Activated CD8-positive, alpha-beta T cell treated with anti-CD3 and anti-CD28 coated beads for 36 hours (primary cell): Measurements from ENCODE around the gene PARVB. TPM values are rescaled to one million over a fixed set of nuclear protein-coding genes. Genes with fewer than 3 reads are reported as not detected.

Experiments
- ATAC-seq: fragments of 200-7000 bp; cut with Tn5 transposase; one replicate; pipeline ENCODE4 v1.10.0; 2021; ENCODE audit warnings: mild to moderate bottlenecking, moderate library complexity
- CTCF ChIA-PET: fragments of 350-600 bp; sonication (Branson Sonifier 250); formaldehyde crosslinking; loops from one replicate; lab custom pipeline; 2021; ENCODE audit warnings: antibody characterized with exemption; lab: Charles Lee
- POLR2A ChIA-PET: fragments of 350-600 bp; sonication (Branson Sonifier 250); formaldehyde crosslinking; loops from one replicate; lab custom pipeline; 2021; ENCODE audit warnings: antibody characterized with exemption; lab: Charles Lee
- DNase-seq: peaks from one replicate; pipeline ENCODE4 v3.0.0-alpha.2; 2020
- H3K27ac Mint-ChIP-seq: one replicate; pipeline ENCODE4 v1.8.0; 2021; ENCODE audit warnings: mild to moderate bottlenecking, mixed read lengths
- H3K27me3 Mint-ChIP-seq: one replicate; pipeline ENCODE4 v1.8.0; 2021; ENCODE audit warnings: mixed read lengths
- H3K36me3 Mint-ChIP-seq: one replicate; pipeline ENCODE4 v1.8.0; 2021; ENCODE audit warnings: low read depth, mixed read lengths
- H3K4me1 Mint-ChIP-seq: one replicate; pipeline ENCODE4 v1.8.0; 2021; ENCODE audit warnings: low read depth, mixed read lengths
- H3K4me3 Mint-ChIP-seq: one replicate; pipeline ENCODE4 v1.8.0; 2021; ENCODE audit warnings: mild to moderate bottlenecking, moderate library complexity, mixed read lengths
- H3K9me3 Mint-ChIP-seq: one replicate; pipeline ENCODE4 v1.8.0; 2021; ENCODE audit warnings: mixed read lengths
- intact Hi-C: fragments of 100-400 bp; cut with micrococcal nuclease; formaldehyde crosslinking; loops from one replicate; pipeline ENCODE4 v1.10.0; 2022
- total RNA-seq, 2 experiments: library from RNA; stranded (reverse); gene quantifications; one replicate each; pipeline ENCODE4 v1.2.3, GENCODE V29; 2021
- TF ChIP-seq, protein P1 (sequence below): fragments of 200-600 bp; IDR thresholded peaks from one replicate; pipeline ENCODE4 v1.8.0; 2022; ENCODE audit warnings: antibody characterized with exemption, mild to moderate bottlenecking

The PARVB gene
- total RNA-seq, 2 experiments from 2014 or later, result 71.0 to 73.1 TPM

DNA sequence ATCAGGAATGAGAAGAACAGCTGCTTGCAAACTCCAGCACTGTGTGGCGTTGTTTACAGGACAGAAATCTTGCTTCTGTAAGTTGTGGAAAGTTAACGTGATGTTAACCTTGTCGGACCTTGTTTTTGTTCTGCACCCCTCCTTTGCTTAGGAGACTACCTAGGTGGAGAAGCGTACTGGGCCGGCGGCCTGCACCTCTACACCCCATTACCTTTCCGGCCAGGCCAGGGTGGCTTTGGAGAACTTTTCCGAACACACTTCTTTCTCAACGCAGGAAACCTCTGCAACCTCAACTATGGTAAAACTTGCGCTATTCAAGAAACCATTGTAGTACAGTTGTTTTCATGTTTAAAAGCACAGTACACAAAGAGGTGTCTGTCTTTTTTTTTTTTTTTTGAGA, 35.1 kb upstream of the PARVB start:
- intact Hi-C loops, result no loop called here
- peaks cover 30% of the 10 kb centered on the region for H3K36me3 Mint-ChIP-seq
- no peaks in the 10 kb centered on the region for H3K9me3 Mint-ChIP-seq
- DNase-seq (no peak), ATAC-seq (no peak)
- H3K27ac Mint-ChIP-seq, result no peak overlapping the region
- H3K4me3 Mint-ChIP-seq, result no peak overlapping the region
- CTCF ChIA-PET, result interaction anchor here (1.5 kb wide), 1 partner anchor 97 kb away, joined by 3 read pairs; no protein-coding TSS in a partner anchor
- TF ChIP-seq, protein P1, sequence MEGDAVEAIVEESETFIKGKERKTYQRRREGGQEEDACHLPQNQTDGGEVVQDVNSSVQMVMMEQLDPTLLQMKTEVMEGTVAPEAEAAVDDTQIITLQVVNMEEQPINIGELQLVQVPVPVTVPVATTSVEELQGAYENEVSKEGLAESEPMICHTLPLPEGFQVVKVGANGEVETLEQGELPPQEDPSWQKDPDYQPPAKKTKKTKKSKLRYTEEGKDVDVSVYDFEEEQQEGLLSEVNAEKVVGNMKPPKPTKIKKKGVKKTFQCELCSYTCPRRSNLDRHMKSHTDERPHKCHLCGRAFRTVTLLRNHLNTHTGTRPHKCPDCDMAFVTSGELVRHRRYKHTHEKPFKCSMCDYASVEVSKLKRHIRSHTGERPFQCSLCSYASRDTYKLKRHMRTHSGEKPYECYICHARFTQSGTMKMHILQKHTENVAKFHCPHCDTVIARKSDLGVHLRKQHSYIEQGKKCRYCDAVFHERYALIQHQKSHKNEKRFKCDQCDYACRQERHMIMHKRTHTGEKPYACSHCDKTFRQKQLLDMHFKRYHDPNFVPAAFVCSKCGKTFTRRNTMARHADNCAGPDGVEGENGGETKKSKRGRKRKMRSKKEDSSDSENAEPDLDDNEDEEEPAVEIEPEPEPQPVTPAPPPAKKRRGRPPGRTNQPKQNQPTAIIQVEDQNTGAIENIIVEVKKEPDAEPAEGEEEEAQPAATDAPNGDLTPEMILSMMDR, result no peak
- H3K27me3 Mint-ChIP-seq, result no peaks in the 10 kb centered on the region
- peaks cover 7% of the 10 kb centered on the region for H3K4me1 Mint-ChIP-seq
- POLR2A ChIA-PET, result no interaction called here

DNA sequence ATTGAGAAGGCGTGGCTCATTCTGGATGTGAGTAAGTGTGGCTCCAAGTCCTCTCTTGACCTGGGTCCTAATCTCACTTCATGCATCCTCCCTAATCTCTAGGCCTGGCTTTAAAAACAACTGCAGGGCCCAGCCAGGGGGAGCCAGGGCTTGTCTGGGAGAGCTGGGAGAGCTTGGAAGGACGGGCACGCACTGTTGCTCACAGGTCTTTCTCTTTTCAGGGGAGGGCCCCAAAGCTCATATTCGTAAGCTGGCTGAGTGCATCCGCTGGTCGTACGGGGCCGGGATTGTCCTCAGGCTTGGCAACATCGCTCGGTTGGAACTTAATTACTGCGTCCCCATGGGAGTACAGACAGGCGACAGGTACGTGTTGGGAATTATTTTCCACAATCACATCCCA, 34.1 kb upstream of the PARVB start:
- intact Hi-C loops, result loop anchor here (5.0 to 10.0 kb wide), 2 partner anchors 97 to 635 kb away; no protein-coding TSS in a partner anchor
- ChIA-PET POLR2A (interaction anchor here (1.3 kb wide), 1 partner anchor 201 kb away, joined by 3 read pairs; no protein-coding TSS in a partner anchor), CTCF (interaction anchor here (1.0 to 1.3 kb wide), 2 partner anchors 107 to 636 kb away, joined by 3 to 4 read pairs; no protein-coding TSS in a partner anchor)
- Mint-ChIP-seq H3K4me3 (no peak overlapping the region), H3K27me3 (no peaks in the 10 kb centered on the region), H3K9me3 (no peaks in the 10 kb centered on the region), H3K4me1 (peaks cover 9% of the 10 kb centered on the region), H3K27ac (no peak overlapping the region), H3K36me3 (peaks cover 34% of the 10 kb centered on the region)
- TF ChIP-seq, protein P1, result no peak
- ATAC-seq (no peak), DNase-seq (no peak)

DNA sequence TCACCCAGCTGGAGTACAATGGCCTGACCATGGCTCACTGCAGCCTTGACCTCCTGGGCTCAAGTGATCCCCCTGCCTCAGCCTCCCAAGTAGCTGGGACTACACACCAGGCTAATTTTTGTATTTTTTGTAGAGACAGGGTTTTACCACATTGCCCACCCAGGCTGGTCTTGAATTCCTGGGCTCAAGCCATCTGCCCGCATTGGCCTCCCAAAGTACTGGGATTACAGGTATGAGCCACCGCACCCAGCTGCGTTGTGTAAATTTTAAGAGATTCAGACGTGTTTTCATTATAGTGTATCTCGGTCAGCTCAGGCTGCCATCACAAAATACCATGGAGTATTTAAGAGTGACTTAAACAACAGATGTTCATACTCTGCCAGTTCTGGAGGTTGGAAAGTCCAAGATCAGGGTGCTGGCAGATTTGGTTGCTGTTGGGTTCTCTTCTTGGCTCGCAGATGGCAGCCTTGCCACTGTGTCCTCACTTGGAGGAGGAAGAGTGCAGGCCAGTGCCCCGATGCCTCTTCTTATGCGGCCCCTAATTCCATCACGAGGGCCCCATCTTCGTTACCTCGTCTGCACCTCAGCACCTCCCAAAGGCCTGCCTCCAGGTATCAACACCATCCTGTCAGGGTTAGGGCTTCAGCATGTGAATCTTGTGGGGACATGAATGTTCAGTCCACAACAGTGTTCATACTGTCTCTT, 32.6 kb upstream of the PARVB start:
- Mint-ChIP-seq H3K9me3 (no peaks in the 10 kb centered on the region), H3K4me1 (peaks cover 16% of the 10 kb centered on the region), H3K4me3 (no peak overlapping the region), H3K36me3 (peaks cover 42% of the 10 kb centered on the region), H3K27ac (no peak overlapping the region), H3K27me3 (no peaks in the 10 kb centered on the region)
- no peak for DNase-seq
- POLR2A ChIA-PET, result no interaction called here
- CTCF ChIA-PET, result no interaction called here
- intact Hi-C loops, result loop anchor here (5.0 to 10.0 kb wide), 2 partner anchors 96 to 633 kb away; no protein-coding TSS in a partner anchor
- TF ChIP-seq, protein P1, result no peak
- ATAC-seq, result no peak

DNA sequence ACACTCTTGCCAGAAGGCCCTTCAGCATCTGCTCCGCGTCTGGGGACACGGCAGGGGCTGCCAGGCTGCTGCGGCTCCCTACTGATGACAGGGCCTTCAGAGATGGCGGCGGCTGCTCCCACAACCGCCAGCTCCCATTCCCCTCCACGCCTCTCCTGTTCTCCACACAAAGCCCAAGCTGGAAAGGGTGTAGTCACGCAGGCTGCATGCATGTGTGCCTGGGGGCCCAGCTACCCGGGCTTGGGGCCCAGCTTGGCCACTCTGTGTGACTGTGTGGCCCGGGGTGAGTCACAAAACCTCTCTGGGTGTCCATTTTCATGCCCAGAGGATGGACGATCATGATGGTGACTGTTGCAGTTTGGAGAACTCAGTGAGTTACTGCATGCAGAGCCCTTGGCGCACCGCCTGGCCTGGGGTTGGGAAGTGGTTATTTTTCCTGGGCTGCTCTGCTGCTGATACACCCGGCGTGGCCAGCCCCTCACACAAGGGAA, 31.7 kb upstream of the PARVB start:
- peaks cover 21% of the 10 kb centered on the region for H3K4me1 Mint-ChIP-seq
- no peaks in the 10 kb centered on the region for H3K9me3 Mint-ChIP-seq
- TF ChIP-seq, protein P1, result no peak
- ChIA-PET POLR2A (no interaction called here), CTCF (interaction anchor here (0.7 to 5.1 kb wide), 20 partner anchors 10 to 634 kb away, joined by 3 to 85 read pairs (median 5); partner anchors contain the start of gene PARVG)
- no peak overlapping the region for H3K27ac Mint-ChIP-seq
- intact Hi-C loops, result loop anchor here (5.0 to 10.0 kb wide), 2 partner anchors 95 to 632 kb away; no protein-coding TSS in a partner anchor
- DNase-seq (no peak), ATAC-seq (no peak)
- H3K36me3 Mint-ChIP-seq, result peaks cover 50% of the 10 kb centered on the region
- no peak overlapping the region for H3K4me3 Mint-ChIP-seq
- H3K27me3 Mint-ChIP-seq, result no peaks in the 10 kb centered on the region
